GM23248 (cell line): ENCODE data around the gene SINHCAF.

Experiments
- EZH2 ChIP-seq: fragments of 200-600 bp; sonication (generic); IDR thresholded peaks from 2 replicates; pipeline ENCODE4 v1.6.1; 2018; ENCODE audit warnings: antibody characterized with exemption, mild to moderate bottlenecking; ENCODE audit not compliant: insufficient read depth, poor library complexity, severe bottlenecking
- EZH2phosphoT487 ChIP-seq: fragments of 200-600 bp; sonication (generic); IDR thresholded peaks from 2 replicates; pipeline ENCODE4 v1.6.1; 2018; ENCODE audit warnings: antibody characterized with exemption, moderate library complexity, mild to moderate bottlenecking, low read depth; ENCODE audit not compliant: insufficient read depth

GRCh38 chr12:31257784-31258183 is 68.2 kb downstream of the SINHCAF start:
- no peak for TF ChIP-seq EZH2
- TF ChIP-seq EZH2phosphoT487, result no peak
